CD4-positive, CD25-positive, alpha-beta regulatory T cell (primary cell): ENCODE measurements around the gene TXK. TPM values are rescaled to one million over a fixed set of nuclear protein-coding genes. Genes with fewer than 3 reads are reported as not detected.

ENCODE experiments used
- ATAC-seq, 2 donors: fragments of 150-1000 bp; cut with Tn5 transposase; one replicate each; pipeline ENCODE4 v1.10.0; 2021; ENCODE audit warnings: low read depth in 2 of 2, moderate number of reproducible peaks in 2 of 2, moderate library complexity in 1 of 2
- DNase-seq, 3 donors: peaks; one replicate each; pipeline versions ENCODE4 v3.0.0 to v3.0.0-alpha.2; 2012 to 2022; ENCODE audit warnings: mixed read lengths in 1 of 3
- H3K27ac ChIP-seq: one replicate; pipeline ENCODE4 v1.7.0; 2013; ENCODE audit warnings: mild to moderate bottlenecking, low read length; ENCODE audit not compliant: insufficient read depth, poor library complexity, severe bottlenecking
- H3K27me3 ChIP-seq: one replicate; pipeline ENCODE4 v1.7.0; 2013; ENCODE audit warnings: low read length; ENCODE audit not compliant: control insufficient read depth, insufficient read depth
- H3K36me3 ChIP-seq: one replicate; pipeline ENCODE4 v1.7.0; 2013; ENCODE audit warnings: mild to moderate bottlenecking, low read length, moderate library complexity; ENCODE audit not compliant: control insufficient read depth, insufficient read depth
- H3K4me1 ChIP-seq: 2 replicates; pipeline ENCODE4 v1.7.0; 2013; ENCODE audit warnings: mild to moderate bottlenecking, low read length; ENCODE audit not compliant: insufficient read depth, control insufficient read depth, poor library complexity, severe bottlenecking
- H3K4me3 ChIP-seq: one replicate; pipeline ENCODE4 v1.7.0; 2013; ENCODE audit warnings: low read depth, mild to moderate bottlenecking, low read length, moderate library complexity
- H3K9me3 ChIP-seq, 2 experiments: 1 replicate in 1 of 2; 2 replicates in 1 of 2; pipeline ENCODE4 v1.7.0; 2013; ENCODE audit warnings: low read length in 2 of 2, mild to moderate bottlenecking in 1 of 2, moderate library complexity in 1 of 2; ENCODE audit not compliant: control insufficient read depth in 2 of 2
- H3K27ac Mint-ChIP-seq, 3 donors: one replicate each; pipeline ENCODE4 v1.8.0; 2020 to 2022; ENCODE audit warnings: mild to moderate bottlenecking in 3 of 3, mixed read lengths in 3 of 3, moderate library complexity in 2 of 3
- H3K27me3 Mint-ChIP-seq: one replicate; pipeline ENCODE4 v1.8.0; 2022; ENCODE audit warnings: mild to moderate bottlenecking, mixed read lengths
- H3K36me3 Mint-ChIP-seq: one replicate; pipeline ENCODE4 v1.8.0; 2020; ENCODE audit warnings: mixed read lengths
- H3K4me1 Mint-ChIP-seq, 4 donors: one replicate each; pipeline ENCODE4 v1.8.0; 2020 to 2022; ENCODE audit warnings: mixed read lengths in 4 of 4, mild to moderate bottlenecking in 1 of 4
- H3K4me3 Mint-ChIP-seq, 4 donors: one replicate each; pipeline ENCODE4 v1.8.0; 2020 to 2022; ENCODE audit warnings: mild to moderate bottlenecking in 4 of 4, mixed read lengths in 4 of 4, moderate library complexity in 3 of 4
- H3K9me3 Mint-ChIP-seq, 7 donors: one replicate each; pipeline ENCODE4 v1.8.0; 2020 to 2022; ENCODE audit warnings: mixed read lengths in 7 of 7, mild to moderate bottlenecking in 3 of 7, moderate library complexity in 2 of 7
- polyA plus RNA-seq, 4 donors: library from polyadenylated mRNA; unstranded; fragments of 300-500 nt; fragmentation: Illumina TruSeq; gene quantifications; one replicate each; pipeline ENCODE4 v1.2.3, GENCODE V29; 2021
- total RNA-seq: library from RNA; stranded (reverse); gene quantifications from one replicate; pipeline ENCODE4 v1.2.3, GENCODE V29; 2022

Gene TXK
- total and polyA plus RNA-seq, 5 donors from 2014 or later: 38.3 to 77.2 (median 58.0) TPM

DNA sequence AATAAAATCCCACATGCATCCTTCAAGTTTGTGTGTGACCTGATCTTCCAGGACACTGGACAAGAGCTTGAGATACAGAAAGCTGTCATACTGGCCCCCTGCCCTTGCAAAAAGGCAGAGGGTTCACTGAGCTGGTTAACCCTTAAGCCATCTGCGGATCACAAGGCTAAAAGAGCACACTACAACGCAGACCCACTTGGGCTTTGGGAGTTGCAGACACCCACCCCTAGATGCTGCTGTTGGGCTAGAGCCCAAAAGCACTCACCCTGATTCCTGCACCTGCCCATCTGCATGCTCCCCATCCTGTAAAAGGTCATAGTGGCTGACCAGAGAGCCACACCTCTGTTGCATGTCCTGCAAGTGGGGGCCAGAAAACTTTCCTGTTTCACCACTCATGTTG lies 51.1 kb downstream of the TXK start:
- Mint-ChIP-seq H3K27me3 (no peaks in the 10 kb centered on the region), H3K9me3 (no peaks in the 10 kb centered on the region), H3K4me1 (peaks cover 6 to 49% (median 23%) of the 10 kb centered on the region in 4 donors), H3K4me3 (no peak overlapping the region), H3K36me3 (peaks cover 54% of the 10 kb centered on the region), H3K27ac (peak overlapping the region in 2 of 3 donors; percentile 18 to 38)
- Histone ChIP-seq H3K36me3 (peaks cover 43% of the 10 kb centered on the region), H3K9me3 (no peaks in the 10 kb centered on the region), H3K4me1 (no peaks in the 10 kb centered on the region), H3K4me3 (no peak overlapping the region), H3K27ac (no peak overlapping the region), H3K27me3 (no peaks in the 10 kb centered on the region)
- no peak for DNase-seq
- ATAC-seq: no peak

DNA sequence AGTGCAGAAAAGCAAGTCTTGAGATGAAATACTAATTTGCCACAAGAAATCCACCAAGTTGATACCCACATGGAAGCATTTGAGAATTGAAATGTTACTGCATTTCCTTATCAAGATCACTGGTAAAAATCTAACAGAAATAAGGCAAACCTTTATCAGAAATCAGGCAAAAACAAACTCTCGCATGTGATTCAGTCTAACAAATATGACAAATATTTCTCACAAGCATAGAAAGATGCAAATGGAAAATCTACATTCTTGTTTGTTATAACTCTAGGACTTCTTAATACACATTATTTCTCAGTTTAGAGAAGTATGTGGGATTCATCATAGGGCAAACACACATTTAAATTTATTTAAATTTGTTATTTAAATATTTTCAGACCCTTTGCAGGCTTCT lies 52.9 kb downstream of the TXK start:
- peaks cover 40% of the 10 kb centered on the region for H3K36me3 ChIP-seq

DNA sequence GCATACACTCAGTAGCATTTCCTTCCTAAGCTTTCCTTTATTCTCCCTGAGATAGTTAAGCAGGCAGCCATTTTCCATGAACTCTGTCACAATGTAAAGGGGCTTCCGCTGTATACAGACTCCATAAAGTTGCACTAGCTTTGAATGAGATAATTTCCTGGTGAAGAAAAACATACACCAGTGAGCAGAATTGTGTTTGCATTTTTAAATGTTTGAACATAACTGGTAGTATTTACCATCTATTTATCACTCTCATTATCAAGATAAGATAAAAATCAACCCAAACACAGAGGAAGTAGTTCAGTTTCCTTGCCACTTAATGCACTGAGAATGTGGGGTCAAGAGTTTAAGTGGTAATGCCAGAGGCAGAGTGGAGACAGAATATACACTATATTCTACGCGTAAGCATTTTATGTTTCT lies 54.1 kb downstream of the TXK start:
- H3K36me3 Mint-ChIP-seq: peaks cover 50% of the 10 kb centered on the region
- H3K4me3 Mint-ChIP-seq: no peak overlapping the region

More for the DNA sequence above, 52.9 kb downstream of the TXK start:
- no peaks in the 10 kb centered on the region for H3K9me3 ChIP-seq
- DNase-seq (no peak), ATAC-seq (no peak)
- Mint-ChIP-seq H3K27ac (peak overlapping the region in 1 of 3 donors; percentile 3), H3K4me3 (no peak overlapping the region), H3K9me3 (no peaks in the 10 kb centered on the region), H3K27me3 (no peaks in the 10 kb centered on the region), H3K4me1 (peaks cover 6 to 51% (median 23%) of the 10 kb centered on the region in 4 donors), H3K36me3 (peaks cover 56% of the 10 kb centered on the region)
- no peak overlapping the region for H3K4me3 ChIP-seq
- H3K27me3 ChIP-seq: no peaks in the 10 kb centered on the region
- H3K27ac ChIP-seq: peak overlapping the region; percentile 1
- no peaks in the 10 kb centered on the region for H3K4me1 ChIP-seq

DNA sequence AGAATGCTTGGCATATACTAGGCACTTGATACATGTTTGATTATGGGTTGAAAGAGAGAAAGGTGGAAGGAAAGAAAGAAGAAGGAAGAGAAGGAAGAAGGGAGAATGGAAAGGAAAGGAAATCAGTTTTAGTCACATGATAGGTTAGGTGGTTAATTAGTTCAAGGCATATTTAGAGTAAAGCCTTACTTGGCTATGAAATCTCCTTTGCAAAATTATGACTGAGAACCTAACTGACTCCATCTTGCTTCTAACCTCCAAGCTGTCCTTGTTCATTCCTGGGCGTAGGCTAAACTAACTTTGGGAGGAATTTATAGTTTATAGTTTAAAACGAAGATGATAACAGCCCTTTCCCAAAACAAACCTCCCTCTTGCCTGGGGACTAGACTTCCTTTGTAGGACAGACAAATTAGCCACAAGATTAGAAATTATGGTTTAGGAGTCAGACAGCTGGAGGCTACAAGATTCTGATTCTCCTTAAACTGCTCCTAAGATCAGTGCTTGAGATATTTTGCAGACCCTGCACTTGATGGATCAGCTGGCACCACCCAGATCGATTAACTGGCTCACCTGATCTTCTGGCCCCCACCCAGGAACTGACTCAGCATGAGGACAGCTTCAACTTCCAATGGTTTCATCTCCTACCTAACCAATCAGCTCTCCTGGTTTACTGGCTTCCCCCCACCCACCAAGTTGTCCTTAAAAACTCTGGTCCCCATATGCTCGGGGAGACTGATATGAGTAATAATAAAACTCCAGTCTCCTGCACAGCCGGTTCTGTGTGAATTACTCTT lies 55.0 kb downstream of the TXK start:
- Mint-ChIP-seq H3K4me3 (no peak overlapping the region), H3K27me3 (no peaks in the 10 kb centered on the region), H3K36me3 (peaks cover 48% of the 10 kb centered on the region), H3K27ac (peak overlapping the region; percentile 9 to 74 (median 11)), H3K4me1 (peaks cover 6 to 53% (median 24%) of the 10 kb centered on the region in 4 donors), H3K9me3 (no peaks in the 10 kb centered on the region)
- Histone ChIP-seq H3K27me3 (no peaks in the 10 kb centered on the region), H3K4me1 (no peaks in the 10 kb centered on the region), H3K27ac (no peak overlapping the region), H3K9me3 (no peaks in the 10 kb centered on the region), H3K36me3 (peaks cover 34% of the 10 kb centered on the region), H3K4me3 (no peak overlapping the region)
- no peak for DNase-seq
- ATAC-seq: no peak

More for the DNA sequence above, 54.1 kb downstream of the TXK start:
- DNase-seq (no peak), ATAC-seq (no peak)
- Histone ChIP-seq H3K27ac (no peak overlapping the region), H3K9me3 (no peaks in the 10 kb centered on the region), H3K36me3 (peaks cover 36% of the 10 kb centered on the region), H3K4me1 (no peaks in the 10 kb centered on the region), H3K4me3 (no peak overlapping the region), H3K27me3 (no peaks in the 10 kb centered on the region)
- H3K9me3 Mint-ChIP-seq: no peaks in the 10 kb centered on the region
- H3K27me3 Mint-ChIP-seq: no peaks in the 10 kb centered on the region
- peaks cover 6 to 50% (median 24%) of the 10 kb centered on the region in 4 donors for H3K4me1 Mint-ChIP-seq
- peak overlapping the region in 2 of 3 donors; percentile 9 to 11 for H3K27ac Mint-ChIP-seq

DNA sequence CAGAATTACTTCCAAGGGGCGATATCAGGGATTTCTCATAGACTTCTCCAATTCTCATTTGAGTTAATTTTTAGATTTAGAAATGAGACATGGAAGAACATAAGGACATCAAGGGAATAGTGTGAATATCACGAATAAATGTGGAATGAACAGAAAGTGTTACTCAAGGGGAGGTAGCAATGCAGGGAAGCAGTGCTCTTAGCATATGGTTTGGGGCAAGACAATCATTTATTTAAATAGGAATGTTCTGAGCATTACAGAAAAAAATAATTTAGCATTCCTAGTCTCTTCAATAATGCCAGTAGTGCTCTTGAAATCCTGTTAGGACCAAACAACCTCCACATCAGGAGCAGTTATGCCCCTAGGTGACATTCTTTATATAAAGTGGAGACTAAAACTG lies 55.6 kb downstream of the TXK start:
- H3K27me3 ChIP-seq: no peaks in the 10 kb centered on the region
- H3K27ac Mint-ChIP-seq: peak overlapping the region in 1 of 3 donors; percentile 74
- H3K27me3 Mint-ChIP-seq: no peaks in the 10 kb centered on the region
- H3K36me3 ChIP-seq: peaks cover 34% of the 10 kb centered on the region
- ATAC-seq (no peak), DNase-seq (no peak)
- H3K27ac ChIP-seq: no peak overlapping the region
- no peaks in the 10 kb centered on the region for H3K4me1 ChIP-seq
- H3K4me1 Mint-ChIP-seq: peaks cover 6 to 51% (median 22%) of the 10 kb centered on the region in 4 donors
- peaks cover 45% of the 10 kb centered on the region for H3K36me3 Mint-ChIP-seq
- H3K4me3 ChIP-seq: no peak overlapping the region
- H3K4me3 Mint-ChIP-seq: no peak overlapping the region
- no peaks in the 10 kb centered on the region for H3K9me3 ChIP-seq
- no peaks in the 10 kb centered on the region for H3K9me3 Mint-ChIP-seq

DNA sequence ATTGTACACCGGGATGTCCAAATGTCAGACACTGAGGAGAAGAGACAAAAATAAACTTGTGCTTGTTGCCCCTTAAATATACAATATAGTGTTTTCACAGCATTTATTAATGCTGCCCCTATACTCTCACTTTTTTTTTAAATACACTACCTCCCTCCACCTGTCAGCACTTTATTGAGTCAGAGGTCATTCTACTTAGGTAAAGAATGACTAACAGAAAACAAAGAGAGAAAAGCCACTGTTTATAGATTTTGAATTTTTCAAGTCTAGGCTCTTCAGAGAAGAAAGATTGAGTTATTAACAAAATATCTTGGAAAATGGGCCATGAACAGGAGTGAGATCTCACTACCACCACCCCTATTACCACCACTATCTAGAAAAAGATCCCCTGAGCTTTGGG lies 59.4 kb downstream of the TXK start:
- Mint-ChIP-seq H3K9me3 (no peaks in the 10 kb centered on the region), H3K4me1 (peaks cover 0 to 25% (median 10%) of the 10 kb centered on the region in 4 donors), H3K27ac (no peak overlapping the region), H3K4me3 (no peak overlapping the region), H3K36me3 (peaks cover 54% of the 10 kb centered on the region), H3K27me3 (no peaks in the 10 kb centered on the region)
- DNase-seq (no peak), ATAC-seq (no peak)
- Histone ChIP-seq H3K36me3 (peaks cover 52% of the 10 kb centered on the region), H3K27me3 (no peaks in the 10 kb centered on the region), H3K9me3 (no peaks in the 10 kb centered on the region), H3K4me1 (no peaks in the 10 kb centered on the region), H3K4me3 (no peak overlapping the region), H3K27ac (no peak overlapping the region)

DNA sequence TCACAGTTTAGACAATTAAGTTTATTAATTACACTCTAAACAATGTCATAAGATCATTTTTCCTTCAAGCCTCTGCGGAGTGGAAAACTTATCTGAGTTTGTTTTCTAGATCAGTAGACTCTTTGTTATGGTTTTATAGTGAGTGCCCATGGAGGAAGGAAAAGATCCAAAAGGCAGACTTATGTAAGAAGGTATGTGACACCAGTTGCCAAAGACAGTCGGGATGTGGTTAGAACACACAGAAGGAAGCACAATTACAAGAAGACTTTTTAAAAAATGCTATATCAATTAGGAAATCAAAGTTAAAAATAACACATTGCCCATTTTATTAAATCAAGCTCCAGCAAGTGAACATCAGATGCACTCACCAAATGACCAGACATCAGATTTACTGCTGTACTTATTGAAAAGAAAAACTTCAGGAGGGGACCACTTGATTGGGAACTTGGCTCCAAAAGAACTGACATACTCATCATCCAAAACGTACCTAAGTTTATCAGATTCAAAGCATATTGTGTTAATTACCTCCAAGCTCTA lies 60.4 kb downstream of the TXK start:
- no peaks in the 10 kb centered on the region for H3K27me3 ChIP-seq
- peaks cover 51% of the 10 kb centered on the region for H3K36me3 Mint-ChIP-seq
- no peaks in the 10 kb centered on the region for H3K27me3 Mint-ChIP-seq
- peaks cover 59% of the 10 kb centered on the region for H3K36me3 ChIP-seq
- H3K4me1 ChIP-seq: no peaks in the 10 kb centered on the region
- no peaks in the 10 kb centered on the region for H3K9me3 ChIP-seq
- H3K27ac ChIP-seq: no peak overlapping the region
- H3K4me1 Mint-ChIP-seq: peaks cover 0 to 15% (median 4%) of the 10 kb centered on the region in 4 donors
- DNase-seq (no peak), ATAC-seq (no peak)
- H3K4me3 ChIP-seq: no peak overlapping the region
- peak overlapping the region in 2 of 3 donors; percentile 20 to 38 for H3K27ac Mint-ChIP-seq
- no peak overlapping the region for H3K4me3 Mint-ChIP-seq
- H3K9me3 Mint-ChIP-seq: no peaks in the 10 kb centered on the region
